C4-2B (cell line): ENCODE measurements around the gene PTPDC1.

ENCODE experiments used
- CTCF ChIP-seq: fragments of 450-650 bp; conservative IDR thresholded peaks from 2 replicates; pipeline ENCODE4 v1.5.1; 2017; ENCODE audit warnings: mild to moderate bottlenecking
- ZFX ChIP-seq: fragments of 450-650 bp; IDR thresholded peaks from 2 replicates; pipeline ENCODE4 v1.6.1; 2017

DNA sequence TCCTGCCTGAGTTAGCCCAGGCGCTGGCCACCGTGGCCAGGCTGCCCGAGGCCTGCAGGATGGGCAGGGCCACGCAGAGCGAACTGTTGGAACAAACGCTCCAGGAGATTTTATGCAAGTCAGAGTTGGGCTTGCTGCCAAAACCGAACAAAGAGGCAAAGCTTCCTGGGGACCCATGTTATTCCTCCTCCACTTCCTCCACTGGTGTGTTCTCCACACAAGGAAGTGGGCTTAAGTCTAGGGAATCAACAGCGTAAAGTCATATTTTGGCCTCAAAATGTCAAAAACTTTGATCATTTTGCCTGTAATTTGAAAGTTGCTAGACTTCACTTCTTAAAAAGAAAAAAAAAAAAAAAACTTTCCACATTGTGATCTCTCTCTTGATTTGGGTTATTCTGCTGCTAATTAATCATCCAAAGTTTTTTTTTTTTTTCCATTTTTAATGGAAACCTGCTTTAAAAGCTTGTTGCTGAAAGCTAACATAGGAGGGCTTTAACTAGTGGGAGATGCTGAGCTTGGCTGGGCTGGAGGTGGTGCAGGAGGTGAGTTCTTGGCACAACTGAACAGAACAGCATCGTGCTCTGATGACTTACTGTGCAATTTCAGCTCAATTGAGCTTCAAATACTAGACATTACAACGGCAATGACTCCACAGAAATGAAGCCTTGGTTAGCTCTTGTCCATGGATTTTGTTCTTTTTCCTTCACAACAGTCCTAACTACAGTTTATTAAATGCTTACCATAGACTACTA is 73.0 kb downstream of the PTPDC1 start:
- TF ChIP-seq CTCF, result no peak
- TF ChIP-seq ZFX, result no peak
